ENCODE data around the gene ABHD17A.
A peak's percentile ranks its signal among the peaks of the same experiment; 100 is the strongest.
"Not testable (repeated sequence)": the region's sequence is repeated elsewhere in the genome, so short reads cannot be mapped to it uniquely, and the experiment has no call there.

The ABHD17A gene

GRCh38 chr19:1908364-1908678, 23.0 kb upstream of the ABHD17A start:
- DNase-seq: no peak

GRCh38 chr19:1907563-1908363, 22.5 kb upstream of the ABHD17A start:
- no peak for DNase-seq

DNA sequence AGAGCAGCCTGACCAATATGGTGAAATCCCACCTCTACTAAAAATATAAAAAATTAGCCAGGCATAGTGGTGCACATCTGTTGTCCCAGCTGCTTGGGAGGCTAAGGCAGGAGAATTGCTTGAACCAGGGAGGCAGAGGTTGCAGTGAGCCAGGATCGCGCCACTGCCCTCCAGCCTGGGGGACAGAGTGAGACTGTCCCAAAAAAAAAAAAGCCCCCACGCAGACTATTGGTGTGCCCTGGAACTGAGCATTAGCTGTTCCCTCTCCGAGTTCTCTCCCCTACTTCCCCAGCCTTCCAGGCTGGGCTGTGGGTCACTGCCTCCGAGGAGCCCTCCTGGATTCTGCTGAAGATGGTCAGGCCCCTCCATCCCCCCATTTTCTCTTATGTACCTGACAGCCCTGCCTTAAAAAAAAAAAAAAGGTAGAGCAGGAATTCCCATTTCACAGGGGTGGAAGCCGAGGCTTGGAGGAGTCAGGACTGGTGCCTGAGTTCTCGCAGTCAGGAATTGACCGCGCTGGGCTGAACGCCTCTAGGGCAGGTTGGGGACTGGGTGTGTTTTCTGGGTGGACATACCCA, 21.8 kb upstream of the ABHD17A start:
- no peak for DNase-seq

DNA sequence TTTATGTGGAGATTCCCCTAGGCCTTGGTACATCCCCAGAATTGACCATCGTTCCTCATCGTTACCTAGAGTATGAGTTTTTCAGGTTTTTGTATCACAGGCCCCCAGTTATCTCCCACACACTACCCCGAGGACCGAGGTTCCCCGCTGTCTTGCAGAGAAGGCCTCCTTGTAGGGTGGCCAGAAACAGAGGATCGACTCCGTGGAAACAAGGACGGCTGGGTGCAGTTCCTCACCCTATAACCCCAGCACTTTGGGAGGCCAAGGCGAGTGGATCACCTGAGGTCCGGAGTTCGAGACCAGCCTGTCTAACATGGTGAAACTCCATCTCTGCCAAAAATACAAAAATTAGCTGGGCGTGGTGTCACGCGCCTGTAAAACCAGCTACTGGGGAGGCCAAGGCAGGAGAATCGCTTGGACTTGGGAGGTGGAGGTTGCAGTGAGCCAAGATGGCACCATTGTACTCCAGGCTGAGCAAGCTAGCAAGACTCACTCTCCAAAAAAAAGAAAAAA, 20.6 kb upstream of the ABHD17A start:
- no peak for DNase-seq

DNA sequence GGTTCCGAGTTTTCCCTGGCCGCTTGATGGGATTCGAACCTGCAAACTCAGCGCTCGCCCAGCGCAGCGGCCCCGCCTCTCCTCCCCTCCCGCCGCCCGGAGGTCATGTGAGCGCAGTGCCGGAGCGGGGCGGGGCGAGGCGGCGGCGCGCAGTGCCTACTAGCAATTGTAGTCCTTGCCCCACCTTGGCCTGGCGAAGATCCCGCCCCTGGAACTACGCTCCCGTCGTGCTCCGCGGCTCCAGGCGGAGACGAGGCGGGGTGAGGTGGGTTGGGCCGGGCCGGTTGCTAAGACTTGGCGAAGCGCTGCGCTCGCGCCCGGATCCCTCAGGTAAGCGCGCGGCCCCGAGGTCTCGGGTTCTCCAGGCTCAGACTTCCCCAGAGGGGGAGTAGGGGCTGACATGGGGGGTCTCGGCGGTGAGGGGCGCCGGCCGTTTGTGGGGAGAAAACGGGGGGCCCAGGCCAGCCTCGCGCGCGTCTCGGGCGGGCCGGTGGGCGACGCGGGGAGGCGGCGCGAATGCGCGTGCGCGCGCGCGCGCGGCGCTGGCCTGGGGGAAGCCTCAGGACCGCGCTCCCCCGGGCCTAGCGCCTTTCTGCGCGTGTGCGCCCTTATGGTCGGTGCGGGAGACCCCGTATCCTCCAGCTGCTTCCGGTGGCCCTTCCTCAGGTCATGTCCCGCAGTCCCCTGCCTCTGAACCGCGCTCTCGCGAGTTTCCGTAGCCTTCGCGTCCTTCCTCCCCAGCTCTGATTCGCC, 20.0 kb upstream of the ABHD17A start, which contains the start of the genes ADAT3 and SCAMP4:
ADAT3 (plus strand) TSS at position 290 of the 753 bp plus-strand sequence. CDS start 6,649 bp downstream, outside the sequence.
SCAMP4 (plus strand) TSS at position 290 of the 753 bp plus-strand sequence. CDS start 9,621 bp downstream, outside the sequence.
- DNase-seq: peak; percentile 100

GRCh38 chr19:1904860-1905109, 19.5 kb upstream of the ABHD17A start:
- DNase-seq: no peak

- no peak for DNase-seq
Observed at GRCh38 chr19:1902923-1903322, 17.6 kb upstream of the ABHD17A start.

DNA sequence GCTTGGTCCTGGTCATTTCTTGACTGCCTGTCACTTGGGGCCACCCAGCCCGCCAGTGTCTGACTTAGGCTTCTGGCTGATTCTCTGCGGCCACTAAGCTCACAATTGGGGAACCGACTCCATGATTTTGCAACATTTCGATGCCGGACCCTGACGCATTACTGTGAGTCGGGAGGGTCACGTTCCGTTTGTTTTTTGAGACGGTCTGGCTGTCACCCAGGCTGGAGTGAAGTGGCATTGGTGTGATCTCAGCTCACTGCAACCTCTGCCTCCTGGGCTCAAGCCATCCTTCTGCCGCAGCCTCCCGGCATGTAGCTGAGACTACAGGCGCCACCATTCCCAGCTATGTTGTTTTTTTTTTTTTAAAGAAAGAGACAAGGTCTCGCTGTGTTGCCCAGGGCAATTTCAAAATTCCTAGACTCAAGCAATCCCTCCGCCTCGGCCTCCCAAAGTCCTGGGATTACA, 16.7 kb upstream of the ABHD17A start:
- no peak for DNase-seq

GRCh38 chr19:1896508-1896907, 11.2 kb upstream of the ABHD17A start:
- DNase-seq: no peak

- no peak for DNase-seq
Observed at GRCh38 chr19:1893791-1894190, 8.5 kb upstream of the ABHD17A start.

DNA sequence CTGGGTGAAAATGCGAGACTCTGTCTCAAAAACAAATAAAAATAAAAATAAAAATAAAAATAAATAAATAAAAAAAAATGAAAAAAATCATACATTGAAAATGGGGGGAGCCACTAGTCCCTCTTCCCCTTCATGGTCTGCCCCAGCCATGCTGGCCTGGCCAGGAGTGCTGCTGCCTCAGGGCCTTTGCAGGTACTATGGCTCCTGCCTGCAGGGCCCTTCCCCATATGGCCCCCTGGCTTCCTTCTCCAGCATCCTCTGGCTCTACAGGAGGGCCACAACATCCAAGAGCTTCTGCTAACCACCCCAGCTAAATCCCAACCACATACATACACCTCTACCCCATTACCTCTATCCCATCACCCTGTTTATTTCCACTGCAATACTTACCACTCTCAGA, 4.6 kb upstream of the ABHD17A start:
- DNase-seq: no peak

- no peak for DNase-seq
Observed at GRCh38 chr19:1888385-1888784, 3.1 kb upstream of the ABHD17A start.

DNA sequence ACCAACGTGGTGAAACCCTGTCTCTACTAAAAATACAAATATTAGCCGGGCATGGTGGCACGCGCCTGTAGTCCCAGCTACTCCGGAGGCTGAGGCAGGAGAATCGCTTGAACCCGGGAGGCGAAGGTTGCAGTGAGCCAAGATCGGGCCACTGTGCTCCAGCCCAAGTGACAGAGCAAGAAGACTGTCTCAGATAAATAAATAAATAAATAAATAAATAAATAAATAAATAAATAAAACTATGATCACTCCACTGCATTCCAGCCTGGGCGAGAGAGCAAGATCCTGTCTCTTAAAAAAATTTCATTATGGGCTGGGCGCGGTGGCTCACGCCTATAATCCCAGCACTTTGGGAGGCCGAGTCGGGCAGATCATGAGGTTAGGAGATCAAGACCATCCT, 1.1 kb upstream of the ABHD17A start:
- DNase-seq: not testable (repeated sequence)

DNA sequence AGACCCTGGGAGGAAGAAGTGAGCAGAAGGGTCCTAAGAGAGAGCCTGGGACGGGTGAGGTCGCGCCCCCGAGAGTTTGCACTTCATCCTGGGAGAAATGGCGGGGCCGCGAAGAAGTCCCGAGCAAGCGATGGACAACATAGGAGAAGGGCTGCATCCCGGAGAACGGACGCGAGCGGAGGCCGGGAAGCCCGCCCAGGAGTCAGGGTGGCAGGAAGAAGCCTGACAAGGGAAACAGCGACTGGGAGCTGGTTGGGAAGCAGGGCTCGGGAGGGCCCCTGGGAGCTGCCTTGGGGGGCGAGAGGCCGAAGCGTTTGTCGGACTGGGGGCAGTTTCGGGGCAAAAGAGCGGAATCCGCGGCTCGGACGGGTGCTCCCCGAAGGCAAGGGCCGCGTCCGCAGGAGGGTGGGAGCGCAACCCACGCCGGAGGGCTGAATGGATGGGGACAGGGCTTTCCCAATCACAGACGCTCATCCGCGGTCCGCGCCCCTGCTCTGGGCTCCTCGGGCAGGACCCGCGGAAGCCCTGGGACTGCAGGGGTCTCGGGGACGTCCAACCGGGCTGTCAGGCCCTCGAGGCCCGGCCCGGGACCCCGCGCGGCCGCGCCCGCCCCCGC, 469 bp downstream of the ABHD17A start:
- no peak for DNase-seq

- no peak for DNase-seq
Observed at GRCh38 chr19:1884291-1884718, 991 bp downstream of the ABHD17A start.

DNA sequence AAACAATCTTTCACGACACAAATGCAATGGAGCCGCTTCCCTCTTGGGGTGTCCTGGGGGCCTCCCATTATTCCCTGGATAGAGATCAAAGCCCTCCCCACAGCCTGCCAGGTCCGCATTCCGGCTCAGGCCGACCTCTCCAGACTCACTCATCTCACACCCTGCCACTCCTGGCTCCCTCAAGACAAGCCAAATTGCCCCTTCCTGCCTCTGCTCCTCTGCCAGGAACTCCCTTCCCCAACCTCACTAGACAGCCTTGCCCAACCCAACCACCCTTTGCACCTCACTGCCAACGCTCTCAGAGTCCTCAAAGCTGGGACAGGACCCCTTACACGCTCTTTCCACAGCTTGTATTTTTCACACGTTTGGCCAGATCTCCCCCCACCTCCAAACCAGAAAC, 1.5 kb downstream of the ABHD17A start:
- peak; percentile 43 for DNase-seq

DNA sequence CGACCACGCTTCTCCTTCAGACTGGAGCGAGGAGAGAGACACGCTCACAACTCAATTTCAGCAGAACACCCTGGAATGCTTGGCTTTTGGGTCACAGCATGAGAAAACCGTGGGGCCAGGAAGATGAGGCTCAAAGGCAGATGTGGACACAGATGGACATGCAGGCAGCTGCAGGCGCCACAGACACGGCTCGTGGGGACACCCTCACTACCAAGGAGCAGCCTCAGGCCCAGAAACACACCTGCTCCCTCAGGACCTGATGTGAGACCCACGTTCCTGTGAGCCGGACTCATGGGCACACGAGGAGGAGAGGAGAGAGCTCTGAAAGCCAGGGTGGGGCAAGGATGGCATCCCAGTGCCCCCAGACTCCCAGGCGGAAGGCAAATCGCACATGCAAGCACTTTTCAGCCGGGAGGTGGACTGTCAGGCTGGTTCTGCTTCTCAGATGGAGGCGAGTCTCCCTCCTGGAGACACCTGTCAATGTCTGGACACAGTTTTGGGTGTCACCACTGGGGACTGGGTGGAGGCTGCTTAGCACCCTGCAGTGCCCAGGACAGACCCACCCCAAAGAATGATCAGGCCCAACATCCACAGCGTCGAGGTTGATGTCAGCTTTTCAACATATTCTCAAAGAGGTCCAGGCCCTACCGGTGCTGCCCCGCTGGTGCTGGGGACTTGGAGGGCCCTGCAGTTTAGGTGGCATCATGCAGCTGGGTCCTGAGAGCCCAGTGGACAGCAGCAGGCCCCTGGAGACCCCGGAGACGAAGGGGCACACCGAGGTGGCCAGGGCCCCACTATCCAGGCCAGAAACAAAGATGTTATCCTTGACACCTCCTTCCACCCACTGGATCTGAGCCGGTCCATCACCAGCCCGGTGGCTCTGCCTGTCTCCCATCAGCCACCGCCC, 2.3 kb downstream of the ABHD17A start:
- no peak for DNase-seq

DNA sequence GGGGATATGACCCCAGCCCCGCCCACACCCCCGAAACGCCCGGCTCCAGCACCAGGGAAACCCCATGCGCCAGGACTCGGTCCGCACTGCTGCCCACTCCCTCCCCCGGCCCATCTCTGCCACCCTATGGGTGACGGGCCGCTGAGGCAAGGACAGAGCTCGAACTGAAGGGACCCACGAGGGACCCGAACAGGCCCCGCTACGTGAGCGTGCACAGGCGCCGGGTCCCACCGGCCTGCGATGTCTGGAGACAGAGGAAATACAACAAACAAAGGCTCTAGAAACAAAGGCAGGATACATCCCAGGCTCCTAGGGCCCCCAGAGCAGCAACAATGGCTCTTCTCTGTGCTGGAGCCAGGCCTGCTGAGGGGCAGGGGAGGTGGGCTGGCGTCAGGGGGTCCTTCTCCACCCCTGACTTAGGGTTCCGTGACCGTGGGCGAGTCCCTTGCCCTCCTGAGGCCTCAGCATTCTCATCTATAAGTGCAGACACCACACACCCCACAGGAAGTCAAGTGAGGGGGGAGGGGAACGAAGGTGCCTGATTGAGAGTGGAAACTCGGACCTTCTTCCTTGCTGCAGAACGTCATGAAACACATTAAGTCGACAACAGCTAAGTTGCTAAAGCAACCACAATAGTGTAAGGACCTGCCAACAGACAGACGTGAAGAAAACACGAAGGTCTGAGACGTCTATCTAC, 3.1 kb downstream of the ABHD17A start:
- peak; percentile 84 for DNase-seq

DNA sequence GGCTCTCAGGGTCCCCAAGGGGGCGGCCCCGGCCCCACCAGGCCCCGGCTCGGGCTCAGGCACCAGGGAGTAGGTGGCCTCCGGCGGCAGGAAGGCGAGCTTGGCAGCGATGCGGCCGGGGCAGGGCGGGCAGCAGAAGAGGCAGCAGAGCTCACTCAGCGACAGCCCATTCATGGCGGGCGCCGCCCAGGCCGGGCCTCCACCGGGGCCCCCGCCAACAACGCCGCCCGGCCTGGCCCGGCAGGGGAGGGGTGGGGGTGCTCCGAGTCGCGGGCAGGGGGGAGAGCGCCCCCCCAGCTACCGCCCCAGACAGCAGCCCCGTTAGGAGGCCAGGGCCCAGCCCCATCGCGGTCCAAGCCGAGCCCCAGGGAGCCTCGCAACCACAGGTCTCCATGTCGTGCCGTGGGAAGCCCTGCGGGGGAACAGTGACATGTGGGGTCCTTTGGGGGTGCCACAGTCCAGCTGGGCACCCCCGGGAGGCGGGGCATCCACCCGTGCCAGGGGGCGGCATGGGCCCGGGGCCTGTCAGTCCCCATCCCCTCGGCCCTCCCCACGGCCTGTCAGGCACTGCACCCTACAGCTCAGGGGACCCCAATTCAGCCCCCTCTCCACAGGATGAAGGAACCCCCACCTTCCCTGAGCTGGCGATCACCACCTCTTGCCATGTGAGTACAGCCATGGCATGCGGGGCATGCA, 3.8 kb downstream of the ABHD17A start:
- DNase-seq: not testable (repeated sequence)

- no peak for DNase-seq
Observed at GRCh38 chr19:1880611-1881392, 4.5 kb downstream of the ABHD17A start.

Data from activated CD4-positive, alpha-beta T cell treated with anti-CD3 and anti-CD28 coated beads, Interleukin-2, amount 50 U/mL, for 16 hours (primary cell).